Neural crest cell (in vitro differentiated cells): ENCODE data around the gene ATAD2B. TPM values are rescaled to one million over a fixed set of nuclear protein-coding genes. Genes with fewer than 3 reads are reported as not detected.

Source experiments
- DNase-seq: peaks from one replicate; pipeline ENCODE4 v3.0.0; 2021; ENCODE audit warnings: low read depth, mixed read lengths, low spot score
- H3K27ac Mint-ChIP-seq: one replicate; pipeline ENCODE4 v1.8.0; 2021; ENCODE audit warnings: mild to moderate bottlenecking, mixed read lengths; ENCODE audit not compliant: unreplicated experiment
- H3K27me3 Mint-ChIP-seq: 2 replicates; pipeline ENCODE4 v1.8.0; 2021; ENCODE audit warnings: low read depth, mild to moderate bottlenecking, mixed read lengths
- H3K36me3 Mint-ChIP-seq: 2 replicates; pipeline ENCODE4 v1.8.0; 2021; ENCODE audit warnings: low read depth, mild to moderate bottlenecking, mixed read lengths
- H3K4me1 Mint-ChIP-seq: 2 replicates; pipeline ENCODE4 v1.8.0; 2021; ENCODE audit warnings: mixed read lengths
- H3K4me3 Mint-ChIP-seq: one replicate; pipeline ENCODE4 v1.8.0; 2021; ENCODE audit warnings: mild to moderate bottlenecking, mixed read lengths
- H3K9me3 Mint-ChIP-seq: 2 replicates; pipeline ENCODE4 v1.8.0; 2021; ENCODE audit warnings: mixed read lengths
- total RNA-seq: library from RNA; stranded (reverse); gene quantifications from 2 replicates; pipeline ENCODE4 v1.2.1, GENCODE V29; 2021
- TF ChIP-seq, protein P1 (sequence below): fragments of 200-600 bp; sonication (generic); conservative IDR thresholded peaks from 2 replicates; pipeline ENCODE4 v1.5.0; 2021; ENCODE audit warnings: antibody characterized with exemption, mild to moderate bottlenecking

Gene ATAD2B
- total RNA-seq, 1 donor from 2014 or later = 29.4 TPM

DNA sequence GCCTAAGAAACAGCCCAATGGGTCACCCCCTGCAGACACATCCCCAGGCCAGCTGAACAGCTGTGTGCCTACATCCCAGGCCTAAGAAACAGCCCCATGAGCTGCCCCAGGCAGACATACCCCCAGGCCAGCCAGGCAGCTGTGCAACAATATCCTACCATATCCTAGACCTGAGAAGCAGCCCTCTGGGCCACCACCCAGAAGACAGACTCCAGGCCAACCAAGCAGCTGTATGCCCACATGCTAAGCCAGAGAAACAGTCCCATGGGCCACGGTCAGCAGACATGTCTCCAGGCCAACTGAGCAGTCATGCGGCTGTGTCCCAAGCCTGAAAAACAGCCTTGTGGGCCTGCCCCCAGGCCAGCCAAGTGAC is 205.5 kb downstream of the ATAD2B start:
- no peaks in the 10 kb centered on the region for H3K27me3 Mint-ChIP-seq
- H3K4me1 Mint-ChIP-seq = no peaks in the 10 kb centered on the region
- peaks cover 12% of the 10 kb centered on the region for H3K9me3 Mint-ChIP-seq
- H3K27ac Mint-ChIP-seq = no peak overlapping the region
- TF ChIP-seq, protein P1, sequence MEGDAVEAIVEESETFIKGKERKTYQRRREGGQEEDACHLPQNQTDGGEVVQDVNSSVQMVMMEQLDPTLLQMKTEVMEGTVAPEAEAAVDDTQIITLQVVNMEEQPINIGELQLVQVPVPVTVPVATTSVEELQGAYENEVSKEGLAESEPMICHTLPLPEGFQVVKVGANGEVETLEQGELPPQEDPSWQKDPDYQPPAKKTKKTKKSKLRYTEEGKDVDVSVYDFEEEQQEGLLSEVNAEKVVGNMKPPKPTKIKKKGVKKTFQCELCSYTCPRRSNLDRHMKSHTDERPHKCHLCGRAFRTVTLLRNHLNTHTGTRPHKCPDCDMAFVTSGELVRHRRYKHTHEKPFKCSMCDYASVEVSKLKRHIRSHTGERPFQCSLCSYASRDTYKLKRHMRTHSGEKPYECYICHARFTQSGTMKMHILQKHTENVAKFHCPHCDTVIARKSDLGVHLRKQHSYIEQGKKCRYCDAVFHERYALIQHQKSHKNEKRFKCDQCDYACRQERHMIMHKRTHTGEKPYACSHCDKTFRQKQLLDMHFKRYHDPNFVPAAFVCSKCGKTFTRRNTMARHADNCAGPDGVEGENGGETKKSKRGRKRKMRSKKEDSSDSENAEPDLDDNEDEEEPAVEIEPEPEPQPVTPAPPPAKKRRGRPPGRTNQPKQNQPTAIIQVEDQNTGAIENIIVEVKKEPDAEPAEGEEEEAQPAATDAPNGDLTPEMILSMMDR = no peak
- peaks cover 50% of the 10 kb centered on the region for H3K36me3 Mint-ChIP-seq
- no peak overlapping the region for H3K4me3 Mint-ChIP-seq
- DNase-seq = no peak

DNA sequence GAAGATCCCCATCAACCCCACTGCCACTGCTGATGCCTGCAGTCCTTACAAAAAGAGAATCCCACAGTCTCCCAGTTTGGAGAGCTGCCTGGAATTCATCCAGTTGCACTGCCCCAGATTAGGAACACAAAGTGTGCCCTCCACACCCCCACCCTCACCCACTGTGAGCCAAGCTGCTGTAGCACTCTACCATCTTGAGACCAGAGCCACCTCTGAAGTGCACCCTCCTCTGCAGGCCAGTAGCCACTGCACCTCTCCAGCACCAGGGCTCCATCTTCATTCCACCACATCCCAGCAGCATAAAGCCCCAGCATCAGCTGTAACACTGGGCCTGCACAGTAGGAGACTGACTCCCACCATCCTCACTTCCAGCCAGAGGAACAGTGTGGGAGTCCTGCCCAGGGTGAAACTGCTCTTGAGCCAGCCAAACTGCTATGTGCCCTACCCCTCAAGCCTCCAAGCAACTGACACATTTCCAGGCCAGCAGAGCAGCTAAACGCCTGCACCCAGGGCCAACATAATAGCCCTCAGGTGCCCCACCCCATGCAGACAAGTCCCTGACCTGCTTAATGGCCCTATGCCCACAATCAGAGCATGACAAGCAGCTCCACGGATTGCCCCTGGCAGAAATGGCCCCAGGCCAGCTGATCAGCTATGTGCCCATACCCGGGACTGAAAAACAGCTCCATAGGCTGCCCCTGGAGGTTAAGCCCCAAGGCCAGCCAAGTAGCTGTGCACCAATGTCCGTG is 206.0 kb downstream of the ATAD2B start:
- H3K27ac Mint-ChIP-seq = no peak overlapping the region
- peaks cover 49% of the 10 kb centered on the region for H3K36me3 Mint-ChIP-seq
- no peak overlapping the region for H3K4me3 Mint-ChIP-seq
- H3K9me3 Mint-ChIP-seq = peaks cover 12% of the 10 kb centered on the region
- no peaks in the 10 kb centered on the region for H3K27me3 Mint-ChIP-seq
- TF ChIP-seq, protein P1 = no peak
- no peak for DNase-seq
- no peaks in the 10 kb centered on the region for H3K4me1 Mint-ChIP-seq

DNA sequence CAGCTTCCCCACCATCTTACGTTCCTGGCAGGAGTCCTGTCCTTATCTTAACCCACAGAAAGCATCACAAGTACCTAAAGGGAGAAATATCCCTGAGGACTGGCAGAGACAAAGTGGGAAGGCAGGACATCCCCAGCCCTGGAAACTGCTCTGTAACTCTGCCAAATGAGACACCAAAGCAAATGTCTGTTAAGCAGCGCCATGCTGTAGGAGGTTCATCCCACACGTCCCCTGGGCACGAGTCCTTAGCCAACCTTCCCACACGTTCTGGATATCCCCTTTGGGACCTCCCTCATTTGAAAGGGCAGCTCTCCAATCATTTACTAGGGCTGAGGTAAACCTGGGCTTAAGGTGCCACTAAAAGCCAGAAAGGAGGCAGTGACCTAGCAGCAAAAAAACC is 207.2 kb downstream of the ATAD2B start:
- Mint-ChIP-seq H3K27me3 (no peaks in the 10 kb centered on the region), H3K27ac (no peak overlapping the region), H3K9me3 (peaks cover 12% of the 10 kb centered on the region), H3K36me3 (peaks cover 42% of the 10 kb centered on the region), H3K4me3 (no peak overlapping the region), H3K4me1 (no peaks in the 10 kb centered on the region)
- no peak for DNase-seq
- TF ChIP-seq, protein P1 = no peak

DNA sequence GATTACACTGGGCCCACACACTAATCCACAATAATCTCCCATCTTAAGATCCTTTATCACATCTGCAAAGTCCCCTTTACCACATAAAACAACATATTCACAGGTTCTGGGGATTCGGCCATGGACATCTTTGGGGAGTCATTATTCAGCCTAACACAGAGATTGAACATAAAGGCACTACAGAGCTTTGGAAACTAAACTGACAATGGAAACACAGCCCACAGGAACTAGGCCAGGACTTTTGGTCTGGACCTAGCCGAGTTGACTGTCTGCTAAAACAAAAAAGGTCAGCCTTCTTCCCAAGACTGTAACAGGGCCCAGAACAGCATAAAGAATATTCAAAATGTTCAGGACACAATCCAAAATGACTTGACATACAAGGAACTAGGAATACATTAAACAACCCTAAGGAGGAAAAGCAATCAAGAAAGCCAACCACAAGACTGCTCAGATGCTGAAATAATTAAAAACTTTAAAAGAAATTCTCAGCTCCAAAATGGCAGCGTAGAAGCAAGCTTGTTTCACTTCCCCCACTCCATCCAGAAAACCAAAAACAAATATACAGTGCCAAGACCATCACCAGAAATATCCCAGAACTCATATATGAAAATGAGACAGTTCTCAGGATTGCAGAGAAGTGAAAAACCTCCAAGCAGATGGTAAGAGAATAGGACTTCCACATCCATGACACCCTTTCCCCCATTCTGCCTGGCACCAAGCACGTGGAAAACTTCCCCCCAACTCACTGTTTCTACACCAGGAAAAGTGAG is 207.8 kb downstream of the ATAD2B start:
- Mint-ChIP-seq H3K4me3 (no peak overlapping the region), H3K4me1 (no peaks in the 10 kb centered on the region), H3K9me3 (peaks cover 12% of the 10 kb centered on the region), H3K27ac (no peak overlapping the region), H3K36me3 (peaks cover 38% of the 10 kb centered on the region), H3K27me3 (no peaks in the 10 kb centered on the region)
- DNase-seq = no peak
- TF ChIP-seq, protein P1 = no peak

DNA sequence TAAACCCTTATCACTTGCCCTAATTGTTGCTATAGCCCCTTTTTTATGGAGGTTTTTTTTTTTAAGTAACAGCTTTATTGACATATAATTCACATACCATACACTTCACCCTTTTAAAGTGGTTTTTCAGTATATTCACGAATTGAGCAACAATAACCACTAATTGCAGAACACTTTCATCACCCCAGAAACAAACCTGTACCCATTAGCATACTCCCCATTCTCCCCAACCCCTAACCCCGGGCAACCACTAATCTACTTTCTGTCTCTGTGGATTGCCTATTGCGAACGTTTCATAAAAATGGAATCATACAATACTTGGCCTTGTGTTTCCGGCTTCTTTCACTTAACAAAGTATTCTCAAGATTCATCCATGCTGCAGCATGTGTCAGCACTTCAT is 213.6 kb downstream of the ATAD2B start:
- TF ChIP-seq, protein P1 = no peak

More for the DNA sequence above, 213.6 kb downstream of the ATAD2B start:
- no peak for DNase-seq
- peaks cover 16% of the 10 kb centered on the region for H3K4me1 Mint-ChIP-seq
- H3K36me3 Mint-ChIP-seq = peaks cover 18% of the 10 kb centered on the region
- H3K9me3 Mint-ChIP-seq = no peaks in the 10 kb centered on the region
- no peak overlapping the region for H3K4me3 Mint-ChIP-seq
- no peak overlapping the region for H3K27ac Mint-ChIP-seq
- no peaks in the 10 kb centered on the region for H3K27me3 Mint-ChIP-seq
